Loucy (cell line): ENCODE results near the gene FNDC8.

Source experiments
- H2AFZ ChIP-seq: fragments of 200-600 bp; sonication (generic); 2 replicates; pipeline ENCODE4 v1.6.0; 2016; ENCODE audit warnings: antibody characterized with exemption, mild to moderate bottlenecking, low read length, moderate library complexity
- H3F3A ChIP-seq: fragments of 200-600 bp; 2 replicates; pipeline ENCODE4 v1.6.0; 2016; ENCODE audit warnings: antibody characterized with exemption, low read depth, mild to moderate bottlenecking
- H3K27me3 ChIP-seq: fragments of 200-600 bp; sonication (generic); 2 replicates; pipeline ENCODE4 v1.6.1; 2014; ENCODE audit warnings: low read length, mild to moderate bottlenecking; ENCODE audit not compliant: insufficient read depth, poor library complexity, severe bottlenecking
- H3K36me3 ChIP-seq: fragments of 200-600 bp; sonication (generic); 2 replicates; pipeline ENCODE4 v1.6.1; 2016; ENCODE audit warnings: low read length; ENCODE audit not compliant: insufficient read depth
- H3K4me1 ChIP-seq: fragments of 200-600 bp; sonication (generic); 2 replicates; pipeline ENCODE4 v1.5.1; 2014; ENCODE audit warnings: low read length, mild to moderate bottlenecking; ENCODE audit not compliant: insufficient read depth, poor library complexity, severe bottlenecking
- H3K4me2 ChIP-seq: fragments of 200-600 bp; sonication (generic); 2 replicates; pipeline ENCODE4 v1.6.0; 2014; ENCODE audit warnings: antibody characterized with exemption, low read length, low read depth, mild to moderate bottlenecking; ENCODE audit not compliant: poor library complexity, severe bottlenecking
- H3K4me3 ChIP-seq: fragments of 200-600 bp; sonication (generic); 2 replicates; pipeline ENCODE4 v1.5.1; 2014; ENCODE audit warnings: low read length, mild to moderate bottlenecking, mixed read lengths; ENCODE audit not compliant: poor library complexity, severe bottlenecking
- H3K79me2 ChIP-seq: fragments of 200-600 bp; sonication (generic); 2 replicates; pipeline ENCODE4 v1.6.1; 2014; ENCODE audit warnings: low read length; ENCODE audit not compliant: insufficient read depth
- H3K9ac ChIP-seq: fragments of 200-600 bp; sonication (generic); 2 replicates; pipeline ENCODE4 v1.6.0; 2014; ENCODE audit warnings: mild to moderate bottlenecking, low read depth, low read length, moderate library complexity; ENCODE audit not compliant: poor library complexity, severe bottlenecking
- H3K9me2 ChIP-seq: fragments of 200-600 bp; sonication (generic); replicated peaks from 2 replicates; pipeline ENCODE4 v1.6.1; 2016; ENCODE audit warnings: low read depth, low read length, mixed read lengths
- H3K9me3 ChIP-seq: fragments of 200-600 bp; sonication (generic); 2 replicates; pipeline ENCODE4 v1.6.1; 2014; ENCODE audit warnings: mild to moderate bottlenecking, antibody characterized with exemption, low read length, low read depth; ENCODE audit not compliant: insufficient read depth
- H4K20me1 ChIP-seq: fragments of 200-600 bp; sonication (generic); 2 replicates; pipeline ENCODE4 v1.6.0; 2014; ENCODE audit warnings: antibody characterized with exemption, low read length, mild to moderate bottlenecking; ENCODE audit not compliant: insufficient read depth, poor library complexity, severe bottlenecking
- EZH2phosphoT487 ChIP-seq: fragments of 200-600 bp; IDR thresholded peaks from 2 replicates; pipeline ENCODE4 v1.6.1; 2018; ENCODE audit warnings: antibody characterized with exemption, mild to moderate bottlenecking, moderate library complexity, borderline replicate concordance
- TF ChIP-seq, protein P1 (sequence below): fragments of 200-600 bp; sonication (generic); conservative IDR thresholded peaks from 2 replicates; pipeline ENCODE4 v1.5.1; 2014; ENCODE audit warnings: mild to moderate bottlenecking, antibody characterized with exemption, low read length

The FNDC8 gene

DNA sequence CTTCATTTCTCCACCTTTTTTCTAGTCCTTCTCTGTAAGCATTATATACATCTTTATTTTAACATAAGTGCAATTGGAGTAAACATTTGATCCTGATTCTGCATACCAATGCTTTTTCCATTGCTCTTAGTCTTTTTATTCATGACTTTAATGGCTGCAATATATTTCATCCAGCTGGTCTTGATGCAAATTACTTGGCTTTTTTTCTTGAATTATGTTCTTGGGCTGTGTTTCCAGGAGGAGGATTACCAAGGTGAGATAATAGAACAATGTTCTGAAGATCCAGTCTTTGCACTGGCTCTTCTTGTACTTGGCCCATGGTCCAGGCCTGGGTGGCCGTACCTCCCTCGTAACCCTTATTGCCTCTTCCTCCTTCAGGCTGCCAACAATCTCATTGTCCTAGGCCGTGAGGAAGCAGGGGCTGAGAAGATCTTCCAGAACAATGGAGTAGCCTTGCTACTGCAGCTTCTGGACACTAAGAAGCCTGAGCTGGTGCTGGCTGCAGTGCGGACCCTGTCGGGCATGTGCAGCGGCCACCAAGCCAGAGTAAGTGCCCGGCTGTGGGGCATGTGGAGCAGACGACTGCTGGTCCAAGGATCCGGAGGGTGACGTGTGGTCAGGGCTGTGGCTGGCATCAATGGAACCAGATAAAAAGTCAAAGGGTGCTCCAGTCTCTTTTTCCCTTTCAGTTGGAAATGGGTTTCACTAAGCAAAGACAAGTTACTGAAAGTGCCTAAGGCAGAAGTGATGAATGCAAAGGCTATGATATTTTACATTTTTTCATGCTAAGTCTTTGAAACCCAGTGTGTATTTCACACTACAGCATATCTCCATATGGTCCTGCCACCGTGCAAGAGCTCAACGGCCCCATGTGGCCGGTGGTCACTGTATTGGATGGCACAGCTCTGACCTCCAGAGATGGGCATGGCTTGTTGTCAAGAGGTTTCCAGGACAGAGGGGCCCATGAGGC lies 33.1 kb downstream of the FNDC8 start:
- Histone ChIP-seq H3K4me2 (no peak overlapping the region), H3K9me3 (no peaks in the 10 kb centered on the region), H2AFZ (no peak overlapping the region), H3K9me2 (no peaks in the 10 kb centered on the region), H3K4me1 (no peaks in the 10 kb centered on the region), H3K36me3 (no peaks in the 10 kb centered on the region), H3K27me3 (peaks cover 7% of the 10 kb centered on the region), H3K79me2 (no peaks in the 10 kb centered on the region), H3K4me3 (no peak overlapping the region), H3F3A (no peaks in the 10 kb centered on the region), H3K9ac (no peak overlapping the region), H4K20me1 (no peaks in the 10 kb centered on the region)
- TF ChIP-seq, protein P1, sequence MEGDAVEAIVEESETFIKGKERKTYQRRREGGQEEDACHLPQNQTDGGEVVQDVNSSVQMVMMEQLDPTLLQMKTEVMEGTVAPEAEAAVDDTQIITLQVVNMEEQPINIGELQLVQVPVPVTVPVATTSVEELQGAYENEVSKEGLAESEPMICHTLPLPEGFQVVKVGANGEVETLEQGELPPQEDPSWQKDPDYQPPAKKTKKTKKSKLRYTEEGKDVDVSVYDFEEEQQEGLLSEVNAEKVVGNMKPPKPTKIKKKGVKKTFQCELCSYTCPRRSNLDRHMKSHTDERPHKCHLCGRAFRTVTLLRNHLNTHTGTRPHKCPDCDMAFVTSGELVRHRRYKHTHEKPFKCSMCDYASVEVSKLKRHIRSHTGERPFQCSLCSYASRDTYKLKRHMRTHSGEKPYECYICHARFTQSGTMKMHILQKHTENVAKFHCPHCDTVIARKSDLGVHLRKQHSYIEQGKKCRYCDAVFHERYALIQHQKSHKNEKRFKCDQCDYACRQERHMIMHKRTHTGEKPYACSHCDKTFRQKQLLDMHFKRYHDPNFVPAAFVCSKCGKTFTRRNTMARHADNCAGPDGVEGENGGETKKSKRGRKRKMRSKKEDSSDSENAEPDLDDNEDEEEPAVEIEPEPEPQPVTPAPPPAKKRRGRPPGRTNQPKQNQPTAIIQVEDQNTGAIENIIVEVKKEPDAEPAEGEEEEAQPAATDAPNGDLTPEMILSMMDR = no peak
- no peak for TF ChIP-seq EZH2phosphoT487

DNA sequence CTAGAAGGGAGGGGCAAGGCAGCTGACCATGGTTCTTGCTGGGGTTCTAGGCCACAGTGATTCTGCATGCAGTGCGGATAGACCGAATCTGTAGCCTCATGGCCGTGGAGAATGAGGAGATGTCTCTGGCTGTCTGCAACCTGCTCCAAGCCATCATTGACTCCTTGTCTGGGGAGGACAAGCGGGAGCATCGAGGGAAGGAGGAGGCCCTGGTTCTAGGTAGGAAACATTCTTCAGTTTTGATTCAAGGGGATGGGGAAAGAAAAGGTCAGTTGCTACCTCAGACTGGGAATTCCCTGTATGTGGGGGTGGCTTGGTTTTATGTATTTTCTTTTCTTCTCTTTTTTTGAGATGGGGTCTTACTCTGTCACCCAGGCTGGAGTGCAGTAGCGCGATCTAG lies 33.8 kb downstream of the FNDC8 start:
- H3K9me2 ChIP-seq = no peaks in the 10 kb centered on the region
- no peaks in the 10 kb centered on the region for H3K79me2 ChIP-seq
- H4K20me1 ChIP-seq = no peaks in the 10 kb centered on the region
- no peak overlapping the region for H3K4me3 ChIP-seq
- no peak overlapping the region for H3K4me2 ChIP-seq
- H3K9ac ChIP-seq = no peak overlapping the region
- no peaks in the 10 kb centered on the region for H3K9me3 ChIP-seq
- H3F3A ChIP-seq = no peaks in the 10 kb centered on the region
- no peak for TF ChIP-seq EZH2phosphoT487
- TF ChIP-seq, protein P1 = no peak
- H3K4me1 ChIP-seq = peaks cover 3% of the 10 kb centered on the region
- H2AFZ ChIP-seq = no peak overlapping the region
- no peaks in the 10 kb centered on the region for H3K36me3 ChIP-seq
- peaks cover 7% of the 10 kb centered on the region for H3K27me3 ChIP-seq

DNA sequence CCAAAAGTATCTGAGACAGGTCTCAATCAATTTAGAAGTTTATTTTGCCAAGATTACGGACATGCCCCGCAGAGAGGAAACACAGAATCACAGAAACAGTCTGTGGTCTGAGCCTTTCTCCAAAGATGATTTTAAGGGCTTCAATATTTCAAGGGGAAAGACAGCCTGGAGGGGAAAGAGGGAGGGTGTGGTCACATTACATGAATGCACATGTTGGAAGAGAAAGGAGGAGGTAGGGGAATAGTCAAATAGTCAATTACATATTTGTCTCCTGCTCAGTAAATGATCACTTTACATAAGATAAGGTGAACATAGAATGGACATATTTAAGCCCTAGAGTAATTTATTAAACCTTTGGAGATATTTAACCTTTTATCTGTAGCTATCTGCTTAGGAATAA lies 38.5 kb downstream of the FNDC8 start:
- peaks cover 22% of the 10 kb centered on the region for H3K4me1 ChIP-seq
- no peaks in the 10 kb centered on the region for H3K27me3 ChIP-seq
- H3K9me3 ChIP-seq = no peaks in the 10 kb centered on the region
- H3K79me2 ChIP-seq = no peaks in the 10 kb centered on the region
- H3K9ac ChIP-seq = no peak overlapping the region
- no peak overlapping the region for H2AFZ ChIP-seq
- no peaks in the 10 kb centered on the region for H3F3A ChIP-seq
- no peaks in the 10 kb centered on the region for H3K36me3 ChIP-seq
- no peak overlapping the region for H3K4me3 ChIP-seq
- H4K20me1 ChIP-seq = no peaks in the 10 kb centered on the region
- TF ChIP-seq EZH2phosphoT487 = no peak
- TF ChIP-seq, protein P1 = no peak
- peak overlapping the region; percentile 64 for H3K4me2 ChIP-seq
- no peaks in the 10 kb centered on the region for H3K9me2 ChIP-seq
